Neural progenitor cell (in vitro differentiated cells): Measurements from ENCODE around the gene LUZP4. TPM values are rescaled to one million over a fixed set of nuclear protein-coding genes. Genes with fewer than 3 reads are reported as not detected.

ENCODE experiments used
- DNase-seq: peaks from one replicate; pipeline ENCODE4 v3.0.0-alpha.2; 2016; ENCODE audit warnings: low spot score
- H2AFZ ChIP-seq: fragments of 200-600 bp; sonication (generic); replicated peaks from 2 replicates; pipeline ENCODE4 v1.6.1; 2016; ENCODE audit warnings: antibody characterized with exemption
- H3F3A ChIP-seq: fragments of 200-600 bp; sonication (generic); 2 replicates; pipeline ENCODE4 v1.6.1; 2016; ENCODE audit warnings: antibody characterized with exemption, low read depth
- H3K27ac ChIP-seq: fragments of 200-600 bp; sonication (generic); 2 replicates; pipeline ENCODE4 v1.5.1; 2016; ENCODE audit warnings: mild to moderate bottlenecking
- H3K27me3 ChIP-seq: fragments of 200-600 bp; sonication (generic); 2 replicates; pipeline ENCODE4 v1.6.1; 2016; ENCODE audit warnings: mild to moderate bottlenecking, moderate library complexity
- H3K36me3 ChIP-seq: fragments of 200-600 bp; sonication (generic); 2 replicates; pipeline ENCODE4 v1.5.1; 2016
- H3K4me1 ChIP-seq: fragments of 200-600 bp; sonication (generic); 2 replicates; pipeline ENCODE4 v1.6.1; 2016; ENCODE audit warnings: mixed run types
- H3K4me2 ChIP-seq: fragments of 200-600 bp; sonication (generic); 2 replicates; pipeline ENCODE4 v1.6.1; 2016
- H3K4me3 ChIP-seq: fragments of 200-600 bp; sonication (generic); 2 replicates; pipeline ENCODE4 v1.5.1; 2016
- H3K79me2 ChIP-seq: fragments of 200-600 bp; sonication (generic); 2 replicates; pipeline ENCODE4 v1.6.1; 2016; ENCODE audit warnings: low read depth
- H3K9ac ChIP-seq: fragments of 200-600 bp; sonication (generic); 2 replicates; pipeline ENCODE4 v1.6.1; 2016
- H3K9me3 ChIP-seq: fragments of 200-600 bp; sonication (generic); 2 replicates; pipeline ENCODE4 v1.5.1; 2016; ENCODE audit warnings: low read depth
- H4K20me1 ChIP-seq: fragments of 200-600 bp; sonication (generic); 2 replicates; pipeline ENCODE4 v1.6.1; 2016; ENCODE audit warnings: low read depth
- H3K27ac Mint-ChIP-seq: 3 replicates; pipeline ENCODE4 v1.8.0; 2021; ENCODE audit warnings: mixed read lengths
- H3K27me3 Mint-ChIP-seq: 2 replicates; pipeline ENCODE4 v1.8.0; 2022; ENCODE audit warnings: low read depth, mild to moderate bottlenecking, inconsistent platforms, moderate library complexity, mixed read lengths; ENCODE audit not compliant: insufficient read depth
- H3K36me3 Mint-ChIP-seq: 3 replicates; pipeline ENCODE4 v1.8.0; 2021; ENCODE audit warnings: mixed read lengths
- H3K4me1 Mint-ChIP-seq: 3 replicates; pipeline ENCODE4 v1.8.0; 2021; ENCODE audit warnings: mixed read lengths
- H3K4me3 Mint-ChIP-seq: 3 replicates; pipeline ENCODE4 v1.8.0; 2021; ENCODE audit warnings: mild to moderate bottlenecking, moderate library complexity, mixed read lengths
- H3K9me3 Mint-ChIP-seq: 3 replicates; pipeline ENCODE4 v1.8.0; 2020; ENCODE audit warnings: mixed read lengths
- CTCF ChIP-seq: fragments of 200-600 bp; sonication (generic); IDR thresholded peaks from 2 replicates; pipeline ENCODE4 v1.5.1; 2017; ENCODE audit warnings: antibody characterized with exemption, mild to moderate bottlenecking
- EZH2 ChIP-seq: fragments of 200-600 bp; sonication (generic); IDR thresholded peaks from 2 replicates; pipeline ENCODE4 v1.6.1; 2017; ENCODE audit warnings: antibody characterized with exemption, mild to moderate bottlenecking, moderate library complexity
- EZH2phosphoT487 ChIP-seq: fragments of 200-600 bp; sonication (generic); IDR thresholded peaks from 2 replicates; pipeline ENCODE4 v1.6.1; 2017; ENCODE audit warnings: antibody characterized with exemption
- total RNA-seq: library from RNA; depleted of rRNA; stranded (reverse); fragments of >200 nt; gene quantifications from 2 replicates; pipeline ENCODE4 v1.2.3, GENCODE V29; 2015; ENCODE audit warnings: low replicate concordance

LUZP4 gene
- total RNA-seq, 1 donor from 2014 or later, result not detected

- H3K4me2 ChIP-seq, result no peak overlapping the region
- H3K36me3 ChIP-seq, result no peaks in the 10 kb centered on the region
- Mint-ChIP-seq H3K4me3 (no peak overlapping the region), H3K27ac (no peak overlapping the region), H3K4me1 (peaks cover 16% of the 10 kb centered on the region), H3K36me3 (no peaks in the 10 kb centered on the region), H3K9me3 (no peaks in the 10 kb centered on the region), H3K27me3 (no peaks in the 10 kb centered on the region)
- H3K27ac ChIP-seq, result no peak overlapping the region
- TF ChIP-seq EZH2phosphoT487, result no peak
- no peak for TF ChIP-seq EZH2
- no peak for TF ChIP-seq CTCF
- no peaks in the 10 kb centered on the region for H3K4me1 ChIP-seq
- H3K79me2 ChIP-seq, result no peaks in the 10 kb centered on the region
- H3K9me3 ChIP-seq, result no peaks in the 10 kb centered on the region
- H3K27me3 ChIP-seq, result no peaks in the 10 kb centered on the region
- H2AFZ ChIP-seq, result no peak overlapping the region
- H3K9ac ChIP-seq, result no peak overlapping the region
- H4K20me1 ChIP-seq, result no peaks in the 10 kb centered on the region
- no peaks in the 10 kb centered on the region for H3F3A ChIP-seq
- DNase-seq, result no peak
- no peak overlapping the region for H3K4me3 ChIP-seq
Observed at GRCh38 chrX:115259238-115259875, 30.2 kb upstream of the LUZP4 start.

- Histone ChIP-seq H3K27me3 (no peaks in the 10 kb centered on the region), H3K79me2 (no peaks in the 10 kb centered on the region), H3K9me3 (no peaks in the 10 kb centered on the region), H3K4me1 (no peaks in the 10 kb centered on the region), H3K9ac (no peak overlapping the region), H3K36me3 (no peaks in the 10 kb centered on the region), H3K4me3 (no peak overlapping the region), H4K20me1 (no peaks in the 10 kb centered on the region), H2AFZ (no peak overlapping the region), H3K27ac (no peak overlapping the region), H3F3A (no peaks in the 10 kb centered on the region), H3K4me2 (no peak overlapping the region)
- no peak for TF ChIP-seq CTCF
- no peak for TF ChIP-seq EZH2
- TF ChIP-seq EZH2phosphoT487, result no peak
- Mint-ChIP-seq H3K4me1 (peaks cover 16% of the 10 kb centered on the region), H3K4me3 (no peak overlapping the region), H3K27ac (no peak overlapping the region), H3K36me3 (no peaks in the 10 kb centered on the region), H3K27me3 (no peaks in the 10 kb centered on the region), H3K9me3 (no peaks in the 10 kb centered on the region)
- DNase-seq, result no peak
Observed at GRCh38 chrX:115260330-115260729, 29.2 kb upstream of the LUZP4 start.

GRCh38 chrX:115261148-115261547, 28.4 kb upstream of the LUZP4 start:
- H3K4me1 Mint-ChIP-seq, result peaks cover 20% of the 10 kb centered on the region
- Histone ChIP-seq H3K36me3 (no peaks in the 10 kb centered on the region), H3K4me1 (no peaks in the 10 kb centered on the region), H2AFZ (no peak overlapping the region), H3K9me3 (no peaks in the 10 kb centered on the region), H3K9ac (no peak overlapping the region), H3F3A (no peaks in the 10 kb centered on the region), H3K27ac (no peak overlapping the region), H3K4me3 (no peak overlapping the region), H3K27me3 (no peaks in the 10 kb centered on the region), H4K20me1 (no peaks in the 10 kb centered on the region), H3K4me2 (no peak overlapping the region), H3K79me2 (no peaks in the 10 kb centered on the region)
- no peaks in the 10 kb centered on the region for H3K9me3 Mint-ChIP-seq
- no peak overlapping the region for H3K27ac Mint-ChIP-seq
- H3K36me3 Mint-ChIP-seq, result no peaks in the 10 kb centered on the region
- no peak for DNase-seq
- H3K27me3 Mint-ChIP-seq, result no peaks in the 10 kb centered on the region
- H3K4me3 Mint-ChIP-seq, result no peak overlapping the region
- TF ChIP-seq CTCF (no peak), EZH2phosphoT487 (no peak), EZH2 (no peak)
